T follicular helper cell (primary cell): ENCODE measurements around the gene NCMAP.

Source experiments
- DNase-seq: peaks from one replicate; pipeline ENCODE4 v3.0.0-alpha.2; 2020; ENCODE audit warnings: low read depth

Gene NCMAP

DNA sequence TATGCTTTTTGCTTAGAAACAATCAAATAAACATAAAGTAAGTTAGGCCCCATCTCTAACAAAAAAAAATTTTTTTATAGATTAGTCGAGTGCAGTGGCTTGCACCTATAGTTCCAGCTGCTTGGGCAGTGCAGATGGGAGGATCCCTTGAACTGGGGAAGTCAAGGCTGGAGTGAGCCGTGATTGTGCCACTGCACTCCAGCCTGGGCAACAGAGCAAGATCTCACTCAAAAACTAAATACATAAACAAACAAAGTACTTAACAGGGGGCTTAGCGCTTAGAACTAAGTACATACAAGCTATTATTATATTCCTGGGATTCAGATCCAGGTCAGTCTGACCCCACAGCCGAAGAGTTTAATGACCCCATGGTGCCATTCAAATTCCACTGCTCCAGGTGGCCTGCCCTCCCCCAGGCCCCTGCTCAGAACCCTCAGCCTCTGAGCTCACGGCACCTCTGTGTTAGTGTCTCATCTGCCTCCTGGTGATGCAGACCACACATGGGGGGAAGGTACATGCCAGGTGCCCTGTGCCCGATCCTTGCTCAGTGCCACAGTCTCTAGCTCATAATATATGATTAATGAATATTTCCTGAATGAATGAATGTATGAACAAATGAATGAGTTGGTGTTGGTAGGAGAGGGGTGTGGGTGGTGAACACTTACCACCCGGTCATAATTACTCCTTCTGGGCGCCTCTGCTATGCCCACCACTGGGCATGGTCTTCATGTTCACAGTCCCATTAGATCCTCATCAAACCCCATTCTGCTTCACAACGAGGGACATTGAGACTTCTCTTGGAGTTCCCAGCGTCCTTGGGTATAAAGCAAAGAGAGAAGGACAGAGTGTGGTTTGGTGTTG, 14.6 kb downstream of the NCMAP start:
- no peak for DNase-seq

DNA sequence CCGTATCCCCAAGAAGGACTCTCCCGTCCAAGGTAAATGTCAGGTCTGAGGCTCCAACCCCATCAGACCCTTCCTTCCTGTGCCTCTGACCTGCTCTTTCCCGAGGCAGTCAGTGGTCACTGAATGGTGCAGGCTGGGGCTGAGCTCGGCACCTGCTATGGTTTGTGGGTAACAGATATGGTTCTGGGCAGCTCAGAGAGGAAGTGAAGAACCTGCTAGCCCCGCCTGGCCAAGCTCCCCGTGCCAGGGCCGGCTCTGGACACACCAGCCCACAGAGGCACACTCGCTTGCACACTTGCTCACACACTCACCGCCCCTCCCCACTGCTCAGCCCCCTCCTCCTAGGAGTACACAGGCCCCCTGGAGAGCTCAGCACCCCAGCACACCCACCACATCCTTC, 16.4 kb downstream of the NCMAP start:
- DNase-seq: no peak

DNA sequence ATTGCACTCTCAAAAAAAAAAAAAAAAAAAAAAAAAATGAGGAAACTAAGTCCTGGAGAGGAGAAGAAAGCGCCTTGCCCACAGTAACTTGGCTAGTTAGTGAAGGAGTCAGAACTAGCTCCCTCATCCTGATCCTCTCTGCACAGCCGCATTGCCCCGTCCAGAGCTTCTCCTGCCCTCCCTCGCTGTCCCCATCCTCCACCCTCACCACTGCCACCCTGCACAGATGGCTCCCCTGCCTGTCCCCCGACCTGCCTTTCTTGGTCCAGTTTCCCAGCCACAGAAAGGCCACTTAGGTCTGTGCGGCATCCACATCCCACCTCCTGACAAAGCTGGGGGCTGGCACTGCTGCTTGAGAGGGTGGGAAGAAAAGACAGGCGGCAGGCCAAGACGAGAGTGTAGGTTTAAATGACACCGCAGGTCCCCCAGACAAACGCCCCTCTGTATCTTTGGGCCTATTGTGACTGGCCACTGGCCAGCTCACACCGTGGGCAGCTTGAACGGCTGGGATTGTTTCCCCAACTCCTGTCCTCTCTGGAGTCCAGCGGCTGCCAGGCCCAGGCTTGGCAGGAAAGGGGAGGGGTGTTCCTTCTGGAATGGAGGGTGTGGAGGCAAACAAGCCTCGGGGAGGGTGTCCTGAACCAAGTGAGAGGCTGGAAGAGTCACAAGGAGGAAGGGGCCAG, 20.2 kb downstream of the NCMAP start:
- no peak for DNase-seq

DNA sequence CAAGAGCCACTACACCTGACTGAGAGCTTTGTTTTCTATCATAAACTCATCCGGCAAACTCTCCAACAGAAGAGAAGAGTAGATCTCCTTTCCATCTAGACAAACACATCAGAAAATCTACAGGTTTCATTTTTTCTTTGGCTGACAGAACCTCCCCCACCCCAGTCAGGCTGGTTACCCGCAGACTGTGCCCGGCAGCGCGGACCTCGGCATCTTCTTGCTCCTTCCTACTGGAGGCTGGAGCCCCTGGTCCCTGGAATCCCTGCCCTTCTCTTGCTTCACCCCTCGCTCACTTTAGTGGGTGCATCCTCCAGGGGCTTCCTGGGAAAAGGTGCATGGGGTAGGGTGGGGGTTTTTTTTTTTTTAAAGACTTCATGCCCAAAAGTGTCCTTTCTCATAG, 23.0 kb downstream of the NCMAP start:
- no peak for DNase-seq

DNA sequence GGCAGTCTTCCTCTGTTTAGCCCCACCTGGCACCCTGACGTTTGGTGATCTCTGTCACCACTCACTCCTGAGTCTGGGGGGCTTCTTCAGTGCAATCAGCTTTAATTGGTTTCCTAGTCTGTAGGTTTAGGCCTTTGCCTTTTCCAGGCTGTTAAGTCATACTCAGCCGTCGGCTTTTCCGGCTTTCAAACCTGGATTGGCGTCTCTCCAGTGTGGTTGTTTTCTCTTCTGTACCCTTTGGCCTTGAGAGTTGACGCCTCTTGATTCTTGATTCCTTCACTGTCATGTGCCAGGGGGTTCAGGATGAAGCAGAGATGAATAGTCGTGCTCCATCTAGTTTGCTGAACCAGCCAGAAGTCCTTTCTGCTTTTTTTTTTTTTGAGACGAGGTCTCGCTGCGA, 24.9 kb downstream of the NCMAP start:
- DNase-seq: no peak

DNA sequence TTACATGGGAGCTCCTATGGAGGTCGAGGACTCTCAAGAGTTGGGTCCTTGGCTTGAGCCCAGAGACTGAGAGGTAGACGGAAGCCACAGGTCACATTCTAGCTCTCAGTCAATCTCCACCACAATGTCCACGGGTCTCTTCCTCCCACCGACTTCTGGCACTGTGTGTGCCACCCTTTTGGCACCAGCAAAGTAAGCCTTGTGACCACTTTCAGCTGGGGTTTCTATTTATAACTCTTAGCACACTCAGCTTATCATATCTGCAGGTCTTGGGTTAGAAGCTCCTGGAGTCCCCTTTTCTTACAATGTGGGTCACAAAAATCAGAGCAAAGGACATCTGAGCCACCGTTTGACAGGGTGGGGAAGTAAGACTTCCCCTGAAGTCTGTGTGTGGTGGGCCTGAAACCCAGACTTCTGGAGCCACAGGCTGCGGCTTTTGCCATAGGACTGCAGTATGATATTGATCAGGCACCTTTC, 28.3 kb downstream of the NCMAP start:
- no peak for DNase-seq

DNA sequence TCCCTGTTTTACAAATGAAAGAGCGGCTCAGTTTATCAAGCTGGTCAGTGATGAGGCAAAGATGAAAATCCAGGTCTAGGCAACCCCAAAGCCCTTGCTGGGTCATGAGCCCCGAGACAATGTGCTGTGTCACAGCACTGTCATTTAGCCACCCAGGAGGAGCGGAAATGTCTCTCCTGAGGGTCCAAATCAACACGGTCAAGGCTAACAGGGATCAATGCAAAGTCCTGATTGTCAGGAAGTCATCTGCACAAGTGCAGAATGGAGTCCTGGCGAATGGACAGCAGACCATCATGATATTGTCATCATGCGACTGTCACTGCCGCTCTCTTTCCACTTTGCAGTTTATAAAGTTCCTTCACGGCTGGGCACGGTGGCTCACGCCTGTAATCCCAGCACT, 30.2 kb downstream of the NCMAP start:
- no peak for DNase-seq

DNA sequence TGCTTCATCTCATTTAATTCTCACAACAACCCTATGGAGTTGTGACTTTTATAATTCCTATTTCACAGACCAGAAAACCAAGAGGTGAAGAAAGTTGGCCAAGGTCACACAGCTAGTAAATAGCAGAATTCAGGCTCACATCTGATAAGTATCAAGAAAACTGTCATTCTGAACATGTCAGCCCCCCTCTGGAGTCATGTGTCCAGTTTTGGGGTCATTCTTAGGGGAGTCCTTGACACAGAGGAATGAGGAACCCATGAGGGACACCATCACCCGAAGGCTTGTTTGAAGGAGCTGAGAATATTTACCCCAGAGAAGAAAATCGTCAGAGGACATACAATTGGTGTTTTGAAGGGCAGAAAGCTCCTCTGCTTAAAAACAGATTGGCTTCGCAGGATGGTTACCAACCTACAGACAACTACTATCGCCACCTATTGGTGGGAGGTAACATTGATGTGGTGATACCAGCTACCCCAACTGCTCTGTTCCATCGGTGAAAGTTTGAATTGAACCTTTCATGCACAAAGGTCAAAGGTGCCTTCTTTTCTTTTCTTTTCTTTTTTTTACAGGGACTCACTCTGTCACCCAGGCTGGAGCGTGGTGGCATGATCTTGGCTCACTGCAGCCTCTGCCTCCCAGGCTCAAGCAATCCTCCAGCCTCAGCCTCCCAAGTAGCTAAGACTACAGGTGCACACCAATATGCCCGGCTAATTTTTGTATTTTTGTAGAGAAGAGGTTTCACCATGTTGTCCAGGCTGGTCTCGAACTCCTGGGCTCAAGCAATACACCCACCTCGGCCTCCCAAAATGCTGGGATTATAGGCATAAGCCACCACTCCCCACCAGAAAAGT, 31.3 kb downstream of the NCMAP start:
- DNase-seq: peak; percentile 33

DNA sequence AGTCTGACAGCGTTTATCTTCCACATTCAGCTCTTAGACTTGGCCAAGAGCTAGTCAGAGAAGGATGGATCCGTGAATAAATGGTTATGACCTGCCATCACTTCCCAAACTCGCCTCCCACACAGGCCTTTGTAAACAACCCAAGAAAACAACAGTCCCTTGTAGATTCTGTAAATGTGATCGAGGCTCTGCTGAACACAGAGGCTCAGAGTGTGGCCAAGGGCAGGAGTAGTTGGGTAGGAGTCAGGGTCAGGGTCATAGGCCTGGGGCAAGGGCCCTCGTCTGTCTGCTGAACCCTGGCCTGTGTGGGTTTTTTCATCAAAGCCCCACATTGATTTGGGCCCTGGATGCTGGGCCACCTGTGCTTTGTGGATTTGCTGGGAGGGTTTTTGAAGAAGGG, 32.7 kb downstream of the NCMAP start:
- DNase-seq: no peak

DNA sequence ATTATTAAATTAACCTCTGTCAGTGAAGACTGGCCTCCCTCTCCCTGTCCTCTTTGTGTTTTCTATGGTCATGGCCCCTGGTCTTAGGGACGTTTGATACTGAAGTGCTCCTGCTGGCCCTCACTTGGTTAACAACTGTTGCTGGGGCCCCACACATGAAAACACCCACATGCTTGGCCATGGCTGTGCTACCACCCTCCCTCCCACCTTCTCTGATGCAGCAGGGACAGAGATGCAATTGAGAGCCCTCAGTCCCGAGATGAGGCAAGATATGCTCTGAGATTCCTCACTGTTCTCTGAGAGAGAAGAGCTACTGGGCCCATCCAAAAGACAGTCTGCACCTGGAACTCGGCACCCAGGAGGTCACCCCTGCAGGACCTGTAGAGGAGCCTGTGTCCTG, 33.3 kb downstream of the NCMAP start:
- no peak for DNase-seq

DNA sequence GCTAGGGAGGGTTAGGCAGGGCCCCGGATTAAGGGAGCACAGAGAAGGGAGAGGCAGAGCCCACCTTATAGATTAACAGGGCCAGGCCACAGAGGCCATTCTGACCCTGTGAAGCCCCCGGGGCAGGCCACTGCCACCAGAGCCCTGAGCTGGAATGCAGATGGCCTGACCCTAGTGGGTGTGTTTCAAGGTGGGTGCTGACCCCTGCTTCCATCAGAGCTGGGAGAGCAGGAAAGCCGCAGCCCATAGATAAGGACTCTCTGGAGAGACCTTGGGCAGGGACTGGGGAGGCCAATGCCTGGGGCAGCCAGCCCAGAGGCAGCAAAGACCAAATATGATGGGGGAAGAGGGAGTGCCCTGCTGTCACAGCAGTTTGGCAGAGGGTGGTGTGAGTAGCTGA, 35.9 kb downstream of the NCMAP start:
- DNase-seq: no peak

DNA sequence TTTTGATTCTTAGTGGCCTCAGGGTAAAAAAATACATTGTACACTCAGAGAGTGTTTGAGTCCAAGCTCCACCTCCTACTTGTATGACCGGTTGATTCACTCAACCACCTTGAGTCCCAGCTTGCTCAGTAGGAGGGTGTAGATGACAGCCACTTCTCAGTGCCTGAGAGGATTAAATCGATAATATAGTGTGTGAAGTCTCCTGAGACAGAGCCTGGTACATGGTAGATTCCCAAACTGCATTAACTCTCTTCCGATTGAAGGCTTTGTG, 38.4 kb downstream of the NCMAP start:
- DNase-seq: no peak

DNA sequence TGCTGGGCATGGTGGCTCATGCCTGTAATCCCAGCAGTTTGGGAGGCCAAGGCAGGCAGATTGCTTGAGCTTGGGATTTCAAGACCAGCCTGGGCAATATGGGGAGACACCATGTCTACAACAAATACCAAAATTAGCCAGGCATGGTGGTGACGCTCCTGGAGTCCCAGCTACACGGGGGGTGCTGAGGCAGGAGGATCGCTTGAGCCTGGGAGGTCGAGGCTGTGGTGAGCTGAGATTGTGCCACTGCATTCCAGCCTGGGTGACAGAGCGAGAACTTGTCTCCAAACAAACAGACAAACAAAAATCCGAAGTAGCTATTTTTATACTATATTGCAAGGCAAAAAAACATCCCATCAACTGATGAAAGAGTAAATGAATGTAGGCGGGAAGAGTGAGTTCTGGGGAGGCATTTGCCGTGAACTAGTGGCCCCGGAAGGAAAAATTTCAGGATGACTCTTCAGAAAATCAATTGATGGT, 40.6 kb downstream of the NCMAP start:
- no peak for DNase-seq

DNA sequence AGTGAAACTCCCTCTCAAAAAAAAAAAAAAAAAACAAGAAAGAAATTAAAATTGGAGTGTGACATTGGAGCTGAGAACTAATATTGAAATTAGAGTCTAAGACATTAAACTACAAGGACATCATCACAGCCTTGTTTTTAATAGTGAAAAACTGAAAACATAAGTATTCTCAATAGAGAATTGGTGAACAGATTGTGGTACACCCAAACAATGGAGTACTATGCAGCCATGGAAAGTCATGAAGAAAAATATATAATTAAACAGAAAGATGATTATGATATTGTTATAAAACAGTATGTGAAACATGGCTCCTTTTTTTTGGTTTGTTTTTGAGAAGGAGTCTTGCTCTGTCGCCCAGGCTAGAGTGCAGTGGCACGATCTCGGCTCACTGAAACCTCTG, 43.4 kb downstream of the NCMAP start:
- DNase-seq: no peak

DNA sequence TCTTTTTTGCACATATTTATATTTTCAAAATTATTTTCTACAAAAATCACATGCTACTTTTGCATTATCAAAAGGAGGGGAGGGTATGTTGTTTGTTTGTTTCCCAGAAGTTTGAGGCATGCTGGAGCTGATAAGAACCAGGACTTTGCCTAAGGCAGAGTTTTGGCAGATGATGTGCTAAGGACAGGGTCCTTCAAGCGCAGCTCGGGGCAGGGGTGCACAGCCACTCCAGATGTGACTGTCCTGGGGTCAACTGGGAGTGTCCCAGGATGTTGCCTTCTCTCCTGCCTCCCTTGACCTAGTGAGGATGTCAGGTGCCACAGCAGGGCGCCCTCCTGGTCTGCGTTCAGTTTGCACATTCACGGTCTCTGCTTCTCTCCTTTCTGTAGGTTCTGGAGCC, 44.7 kb downstream of the NCMAP start:
- no peak for DNase-seq

DNA sequence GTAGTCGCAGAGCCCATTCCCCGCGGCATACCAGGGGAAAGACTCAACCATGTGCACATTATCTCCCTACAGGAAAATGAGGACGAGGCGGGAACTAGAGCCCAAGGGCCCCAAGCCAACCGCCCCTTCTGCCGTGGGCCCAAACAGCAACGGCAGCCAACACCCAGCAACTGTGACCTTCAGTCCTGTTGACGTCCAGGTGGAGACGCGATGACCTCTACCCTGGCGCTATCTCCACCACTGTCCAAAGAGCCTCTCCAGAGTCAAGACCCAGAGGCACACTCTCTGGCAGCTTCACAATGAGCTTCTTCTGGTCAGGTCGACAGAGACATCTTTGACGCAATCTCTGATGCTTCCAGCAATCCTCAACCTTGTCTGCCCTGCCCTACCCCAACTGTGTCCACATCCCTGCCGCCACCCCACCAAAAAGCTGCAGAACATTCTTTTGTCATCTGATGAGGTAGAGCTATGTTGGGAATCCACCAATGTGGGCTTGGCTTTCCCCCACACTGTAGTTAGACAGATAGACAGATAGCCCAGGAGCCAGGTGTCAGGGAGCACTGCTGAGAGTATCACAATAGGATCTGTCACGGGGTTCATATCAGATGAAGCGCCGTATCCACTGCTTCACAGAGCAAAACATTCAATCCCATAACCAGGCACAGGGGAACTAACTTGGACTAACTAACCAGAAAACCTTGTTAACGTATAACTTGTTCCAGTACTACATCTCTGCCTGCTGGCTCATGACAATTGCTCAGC, 49.8 kb downstream of the NCMAP start:
- DNase-seq: no peak

DNA sequence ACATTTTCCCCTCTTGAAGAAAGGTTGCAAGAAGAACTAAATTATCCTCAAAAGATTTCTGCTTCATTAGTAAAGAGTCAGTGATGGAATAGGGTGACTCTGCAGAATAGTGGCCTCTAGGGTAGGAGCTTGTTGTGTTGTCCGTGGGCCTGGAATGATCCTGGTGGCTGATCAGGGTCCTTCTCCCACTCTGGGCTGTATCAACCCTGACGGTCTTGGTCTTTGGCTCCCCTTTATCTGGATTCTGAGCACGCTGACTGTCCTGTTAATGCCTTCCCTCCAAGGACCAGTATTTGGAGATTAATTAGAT, 50.4 kb downstream of the NCMAP start:
- no peak for DNase-seq

DNA sequence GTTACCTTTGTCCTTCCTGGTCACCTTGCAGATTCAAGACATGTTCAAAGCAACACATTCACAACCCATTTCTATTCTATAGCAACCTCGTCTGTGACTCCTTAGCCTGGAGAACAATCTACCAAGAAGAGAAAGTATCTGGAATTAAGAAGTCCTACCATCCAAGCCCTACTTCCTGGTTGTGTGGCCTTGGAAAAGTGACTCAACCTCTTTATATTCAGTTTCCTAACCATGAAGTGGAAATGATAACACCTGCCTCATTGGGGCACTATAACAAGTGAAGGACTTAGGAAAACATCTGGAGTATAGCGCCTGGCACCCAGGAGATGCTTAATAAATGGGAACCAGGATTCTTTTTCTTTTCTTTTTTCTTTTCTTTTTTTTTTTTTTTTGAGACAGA, 50.7 kb downstream of the NCMAP start:
- no peak for DNase-seq

DNA sequence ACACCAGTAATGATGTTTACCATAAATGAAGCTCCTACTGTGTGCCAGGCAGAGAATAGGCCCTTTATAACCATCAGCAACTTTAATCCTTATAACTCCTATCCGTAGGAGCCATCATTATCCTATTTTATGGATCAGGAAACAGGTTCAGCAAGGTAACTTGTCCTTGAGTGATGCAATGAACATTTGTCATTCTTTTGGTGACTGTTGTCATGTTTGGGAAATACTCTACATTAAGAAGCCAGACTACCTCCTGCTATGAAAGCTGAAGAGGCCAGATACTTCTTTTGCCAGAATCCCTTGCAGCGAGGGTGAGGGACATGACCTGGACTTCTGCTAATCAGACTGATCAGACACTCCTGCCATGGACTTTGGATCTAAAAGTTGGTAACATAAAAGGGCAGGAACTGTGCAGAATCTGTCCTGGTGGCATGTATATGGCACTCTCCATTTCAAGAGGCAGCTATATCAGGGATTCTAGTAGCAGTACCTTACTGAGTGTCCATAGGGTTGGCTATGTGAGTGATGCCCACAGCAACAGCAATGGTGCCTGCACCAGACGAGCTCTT, 54.1 kb downstream of the NCMAP start:
- DNase-seq: no peak

DNA sequence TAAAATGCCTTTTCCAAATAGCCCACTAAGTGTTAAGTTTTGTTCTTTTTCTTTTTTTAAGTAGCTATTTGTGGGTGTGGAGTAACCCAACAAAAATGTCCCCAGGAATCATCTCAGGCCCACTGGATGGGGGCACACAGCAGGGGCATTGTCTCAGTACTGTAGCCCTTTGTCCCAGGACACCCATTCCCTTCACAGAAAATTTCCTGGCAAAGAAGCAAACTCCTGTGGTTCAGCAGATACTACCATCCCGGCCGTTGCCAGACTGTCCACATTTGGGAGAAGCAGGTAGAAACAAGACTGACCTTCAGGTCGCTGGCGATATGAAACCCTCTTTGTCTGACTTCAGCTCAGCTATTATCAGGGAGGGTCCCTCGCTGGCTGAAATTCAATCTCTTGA, 63.5 kb downstream of the NCMAP start:
- no peak for DNase-seq

DNA sequence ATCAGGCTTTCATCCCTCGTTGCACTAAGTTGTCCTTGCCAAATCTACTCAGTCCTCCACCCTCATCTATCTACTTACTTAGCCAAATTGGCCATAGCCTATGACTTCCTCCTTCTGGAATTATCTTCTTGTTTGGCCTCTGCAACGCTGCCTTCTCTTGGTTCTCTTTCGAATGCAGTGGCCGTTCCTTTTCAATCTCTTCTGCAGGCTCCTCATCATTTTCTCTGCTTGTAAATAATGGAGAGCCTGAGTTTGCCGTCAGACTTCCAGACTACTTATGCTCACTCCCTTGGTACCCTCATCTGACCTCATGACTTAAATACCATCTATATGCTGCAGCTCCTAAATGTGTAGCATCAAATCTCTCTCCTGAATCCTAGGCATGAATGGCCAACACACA, 64.8 kb downstream of the NCMAP start:
- DNase-seq: no peak

DNA sequence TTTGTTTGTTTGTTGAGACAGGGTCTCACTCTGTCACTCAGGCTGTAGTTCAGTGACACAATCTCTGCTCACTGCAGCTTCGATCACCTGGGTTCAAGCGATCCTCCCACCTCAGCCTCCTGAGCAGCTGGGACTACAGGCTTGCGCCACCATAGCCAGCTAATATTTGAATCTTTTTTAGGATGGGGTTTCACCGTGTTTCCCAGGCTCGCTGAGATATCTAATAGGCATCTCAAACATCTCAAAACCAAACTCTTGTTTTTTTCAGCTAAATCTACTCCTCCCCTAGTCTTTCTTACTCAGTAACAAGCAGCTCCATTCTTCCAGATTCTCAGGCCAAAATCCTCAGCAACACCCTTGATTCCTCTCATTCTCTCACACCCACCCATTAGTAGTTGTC, 65.2 kb downstream of the NCMAP start:
- no peak for DNase-seq
